Endothelial cell of umbilical vein (primary cell): ENCODE results near the gene PPM1L. TPM values are rescaled to one million over a fixed set of nuclear protein-coding genes. Genes with fewer than 3 reads are reported as not detected.

Source experiments
- BruUV-seq: library from RNA; stranded (reverse); fragments of 400-500 nt; replicated peaks from 2 replicates; lab custom pipeline; 2021; lab: Mats Ljungman, UMichigan
- CTCF ChIA-PET: fragments of 300-600, 350-600 bp; sonication (Branson Sonifier 250); formaldehyde crosslinking; loops from one replicate; lab custom pipeline; 2021; ENCODE audit warnings: antibody characterized with exemption, inconsistent platforms; lab: Charles Lee
- POLR2A ChIA-PET: fragments of 300-600, 350-600 bp; sonication (Branson Sonifier 250); formaldehyde crosslinking; loops from one replicate; lab custom pipeline; 2021; ENCODE audit warnings: antibody characterized with exemption, inconsistent platforms; lab: Charles Lee
- DNase-seq: peaks from one replicate; pipeline ENCODE4 v3.0.0-alpha.2; 2011; ENCODE audit warnings: low read depth, low spot score
- FAIRE-seq: peaks from 2 replicates; lab custom pipeline; 2011; peaks lifted over from hg19 to GRCh38; lab: Jason Lieb, UNC
- H2AFZ ChIP-seq: 2 replicates; pipeline ENCODE4 v1.6.0; 2012; ENCODE audit warnings: low read depth, low read length, control low read depth, inconsistent platforms
- H3K27ac ChIP-seq: 2 replicates; pipeline ENCODE4 v1.5.1; 2011; ENCODE audit warnings: low read depth, mild to moderate bottlenecking, control low read depth, low read length, moderate library complexity; ENCODE audit not compliant: insufficient read depth
- H3K27me3 ChIP-seq, 2 experiments: 2 replicates each; pipeline versions ENCODE4 v1.6.0 to v1.6.1; 2011; ENCODE audit warnings: low read length in 2 of 2, mixed read lengths in 1 of 2; ENCODE audit not compliant: control insufficient read depth in 2 of 2, insufficient read depth in 2 of 2
- H3K36me3 ChIP-seq, 2 experiments: 2 replicates in 1 of 2; 3 replicates in 1 of 2; pipeline ENCODE4 v1.5.1; 2011; ENCODE audit warnings: low read length in 2 of 2, mild to moderate bottlenecking in 1 of 2, moderate library complexity in 1 of 2; ENCODE audit not compliant: control insufficient read depth in 2 of 2, insufficient read depth in 2 of 2; ENCODE audit errors: extremely low read depth in 1 of 2
- H3K4me1 ChIP-seq: 3 replicates; pipeline ENCODE4 v1.5.1; 2011; ENCODE audit warnings: mild to moderate bottlenecking, low read length; ENCODE audit not compliant: control insufficient read depth, insufficient read depth; ENCODE audit errors: extremely low read depth
- H3K4me2 ChIP-seq: 2 replicates; pipeline ENCODE4 v1.6.1; 2011; ENCODE audit warnings: low read length, control low read depth, mixed read lengths; ENCODE audit not compliant: insufficient read depth
- H3K4me3 ChIP-seq, 3 experiments: fragments of 200-600 bp in 1 of 3; sonication (generic), shearing (Covaris generic) in 1 of 3; replicated peaks in 1 of 3; 2 replicates each; pipeline ENCODE4 v1.5.1; 2011 to 2016; ENCODE audit warnings: control low read depth in 3 of 3, low read length in 3 of 3, mild to moderate bottlenecking in 2 of 3, inconsistent platforms in 1 of 3, low read depth in 1 of 3, moderate library complexity in 1 of 3; ENCODE audit not compliant: insufficient read depth in 1 of 3
- H3K79me2 ChIP-seq: 2 replicates; pipeline ENCODE4 v1.6.0; 2012; ENCODE audit warnings: low read length, inconsistent platforms; ENCODE audit not compliant: control insufficient read depth, insufficient read depth
- H3K9ac ChIP-seq: replicated peaks from 2 replicates; pipeline ENCODE3; 2011; ENCODE audit warnings: low read length, control low read depth; ENCODE audit not compliant: insufficient read depth; ENCODE audit errors: extremely low read depth
- H3K9me1 ChIP-seq: replicated peaks from 3 replicates; pipeline ENCODE4 v1.6.0; 2011; ENCODE audit warnings: mild to moderate bottlenecking, low read length; ENCODE audit not compliant: control insufficient read depth, insufficient read depth; ENCODE audit errors: extremely low read depth
- H3K9me3 ChIP-seq: replicated peaks from 2 replicates; pipeline ENCODE4 v1.5.1; 2012; ENCODE audit warnings: low read length, inconsistent platforms; ENCODE audit not compliant: control insufficient read depth, insufficient read depth
- H4K20me1 ChIP-seq: replicated peaks from 2 replicates; pipeline ENCODE3; 2011; ENCODE audit warnings: mild to moderate bottlenecking, low read length; ENCODE audit not compliant: control insufficient read depth, insufficient read depth; ENCODE audit errors: extremely low read depth
- CTCF ChIP-seq, 2 donors: IDR thresholded peaks; 1 replicate in 1 of 2; 2 replicates in 1 of 2; pipeline ENCODE4 v1.5.1; 2011; ENCODE audit warnings: low read length in 2 of 2, mild to moderate bottlenecking in 2 of 2, moderate library complexity in 2 of 2, control low read depth in 1 of 2, inconsistent platforms in 1 of 2, low read depth in 1 of 2; ENCODE audit not compliant: insufficient read depth in 1 of 2; ENCODE audit errors: extremely low read depth in 1 of 2
- EZH2 ChIP-seq: IDR thresholded peaks from 2 replicates; pipeline ENCODE4 v1.6.1; 2012; ENCODE audit warnings: borderline replicate concordance, low read depth, mild to moderate bottlenecking, moderate library complexity, low read length, inconsistent platforms; ENCODE audit not compliant: severe bottlenecking
- FOS ChIP-seq: IDR thresholded peaks from 2 replicates; pipeline ENCODE4 v1.6.1; 2011; ENCODE audit warnings: mild to moderate bottlenecking, low read length, moderate library complexity, borderline replicate concordance; ENCODE audit not compliant: insufficient read depth
- GATA2 ChIP-seq: IDR thresholded peaks from 2 replicates; pipeline ENCODE4 v1.7.0; 2011; ENCODE audit warnings: low read depth, mild to moderate bottlenecking, moderate library complexity, mixed read lengths, low read length; ENCODE audit not compliant: insufficient read length, insufficient read depth
- JUN ChIP-seq: IDR thresholded peaks from 2 replicates; pipeline ENCODE4 v1.6.1; 2011; ENCODE audit warnings: borderline replicate concordance, low read depth; ENCODE audit not compliant: insufficient read length, insufficient read depth
- MAX ChIP-seq: IDR thresholded peaks from 2 replicates; pipeline ENCODE4 v1.6.1; 2011; ENCODE audit not compliant: insufficient read depth, insufficient read length
- MYC ChIP-seq: IDR thresholded peaks from one replicate; pipeline ENCODE4 v1.6.1; 2011; ENCODE audit warnings: mild to moderate bottlenecking, low read depth, low read length
- POLR2A ChIP-seq: IDR thresholded peaks from 2 replicates; pipeline ENCODE4 v1.6.1; 2012; ENCODE audit warnings: low read depth, mild to moderate bottlenecking, control low read depth, low read length
- POLR2AphosphoS5 ChIP-seq: IDR thresholded peaks from 2 replicates; pipeline ENCODE4 v1.6.1; 2012; ENCODE audit warnings: low read depth, mild to moderate bottlenecking, control low read depth, low read length, moderate library complexity; ENCODE audit not compliant: insufficient read depth
- dilution Hi-C: fragments of 300-500 bp; cut with MboI; formaldehyde crosslinking; loops from one replicate; pipeline ENCODE4 v1.15.0; 2019; ENCODE audit warnings: low sequenced_read_pairs; ENCODE audit not compliant: extremely low pct_ligation_motif_present
- intact Hi-C: fragments of 100-400 bp; cut with micrococcal nuclease; formaldehyde crosslinking; loops from one replicate; pipeline ENCODE4 v1.10.0; 2022
- polyA plus RNA-seq, 4 experiments: library from polyadenylated mRNA; depleted of rRNA in 3 of 4; stranded (reverse) in 3 of 4; unstranded in 1 of 4; fragments of >200 nt; gene quantifications; 2 replicates each; pipeline versions ENCODE4 v1.2.1 to v1.2.3, GENCODE V29; 2011 to 2012; ENCODE audit warnings: missing spikeins in 1 of 4
- total RNA-seq: library from RNA; stranded (reverse); gene quantifications from 2 replicates; pipeline ENCODE4 v1.2.3, GENCODE V29; 2021

Gene PPM1L
- total and polyA plus RNA-seq, 2 donors (not counting 3 experiments of a cell fraction or from before 2014, with no cell fraction given), result 0.63 to 2.9 TPM

GRCh38 chr3:160810362-160811236 lies 54.6 kb downstream of the PPM1L start:
- CTCF ChIA-PET, result interaction anchor here (1.2 kb wide), 1 partner anchor 8 kb away, joined by 3 read pairs; no protein-coding TSS in a partner anchor
- intact Hi-C loops (no loop called here), dilution Hi-C loops (no loop called here)
- TF ChIP-seq GATA2 (no peak), JUN (no peak), EZH2 (no peak), MYC (no peak), MAX (no peak), POLR2AphosphoS5 (no peak), FOS (no peak), CTCF (IDR thresholded peaks at IDR 0.05; ENCODE audit: extremely low read depth in 1 of 2, insufficient read depth in 1 of 2, low read depth in 1 of 2, low read length in 2 of 2) (no peak), POLR2A (no peak)
- no peaks in the 10 kb centered on the region for H3K79me2 ChIP-seq
- H4K20me1 ChIP-seq, result no peaks in the 10 kb centered on the region
- no peaks in the 10 kb centered on the region for H3K27me3 ChIP-seq
- FAIRE-seq (no peak), DNase-seq (no peak)
- no peak overlapping the region for H2AFZ ChIP-seq
- H3K9ac ChIP-seq, result no peak overlapping the region
- no peaks in the 10 kb centered on the region for H3K9me1 ChIP-seq
- H3K36me3 ChIP-seq, result no peaks in the 10 kb centered on the region
- no TSS peak for BruUV-seq
- POLR2A ChIA-PET, result no interaction called here
- no peak overlapping the region for H3K27ac ChIP-seq
- no peak overlapping the region for H3K4me3 ChIP-seq
- no peaks in the 10 kb centered on the region for H3K4me1 ChIP-seq
- H3K9me3 ChIP-seq, result no peaks in the 10 kb centered on the region
- no peak overlapping the region for H3K4me2 ChIP-seq
